NK-92 (cell line): ENCODE measurements around the gene TAPT1.

Experiments used
- DNase-seq: peaks from one replicate; lab custom pipeline; 2025; ENCODE audit not compliant: unreplicated experiment; lab: John Stamatoyannopoulos, UW

TAPT1 gene

DNA sequence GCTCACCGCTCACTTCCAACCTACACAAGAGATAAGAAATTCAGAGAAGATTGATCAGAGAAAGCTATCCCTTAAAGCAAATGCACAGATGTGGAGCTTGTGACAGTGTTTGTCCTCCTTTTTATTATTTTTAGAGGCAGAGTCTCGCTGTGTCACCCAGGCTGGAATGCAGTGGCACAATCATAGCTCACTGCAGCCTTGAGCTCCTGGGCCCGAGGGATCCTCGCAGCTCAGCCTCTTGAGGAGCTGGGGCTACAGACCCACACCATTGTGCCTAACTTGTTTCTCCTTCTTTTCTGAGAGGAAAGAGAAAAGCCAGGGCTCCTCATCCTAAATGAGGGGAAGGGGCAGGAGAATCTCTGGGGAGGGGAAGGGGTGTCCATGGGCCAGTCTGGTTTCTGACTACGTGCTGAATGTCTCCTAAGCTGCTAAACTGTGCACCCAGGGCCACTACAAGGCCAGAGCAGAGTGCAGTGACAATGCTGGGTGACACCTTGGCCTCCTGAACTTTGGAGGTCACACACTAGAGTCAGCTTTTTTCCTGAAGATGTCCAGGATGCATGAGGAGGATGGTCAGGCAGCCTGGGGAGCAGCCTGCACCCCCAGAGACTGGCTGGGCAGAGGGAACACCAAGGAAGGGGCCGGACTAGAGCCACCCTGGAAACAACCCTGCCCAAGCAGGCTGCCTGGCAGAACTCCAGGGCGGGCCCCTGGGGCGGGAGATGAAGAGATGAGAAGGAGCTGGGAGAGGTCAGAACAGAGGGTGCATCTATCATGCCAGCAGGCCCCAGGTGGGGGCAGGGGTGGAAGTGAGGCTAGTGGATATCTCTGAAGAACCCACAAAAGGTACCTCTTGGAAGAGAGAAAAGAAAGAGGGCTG lies 87.0 kb downstream of the TAPT1 start:
- no peak for DNase-seq

- DNase-seq, result no peak
Observed at GRCh38 chr4:16136827-16137226, 89.4 kb downstream of the TAPT1 start.

GRCh38 chr4:16136311-16136710 lies 90.0 kb downstream of the TAPT1 start:
- no peak for DNase-seq

DNA sequence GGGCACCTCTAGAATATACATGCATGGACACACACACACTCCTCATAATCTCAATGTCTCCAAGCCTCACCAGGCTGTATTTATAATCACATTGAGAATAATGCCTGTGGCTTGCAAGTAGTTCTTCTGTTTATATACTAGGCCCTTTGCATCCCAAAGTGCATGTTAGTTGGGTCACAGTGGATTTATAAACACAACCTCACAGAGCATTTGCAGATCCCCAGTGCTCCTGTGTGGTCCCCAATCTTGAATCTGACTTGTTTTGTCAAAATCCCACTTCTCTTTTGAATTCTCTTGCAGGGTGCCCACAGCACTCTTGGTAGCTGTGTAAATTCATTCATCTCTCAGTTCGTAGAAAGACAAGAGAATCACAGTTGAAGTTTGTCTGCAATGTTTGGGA lies 92.9 kb downstream of the TAPT1 start:
- DNase-seq, result no peak

- DNase-seq, result no peak
Observed at GRCh38 chr4:16131293-16131692, 95.0 kb downstream of the TAPT1 start.

DNA sequence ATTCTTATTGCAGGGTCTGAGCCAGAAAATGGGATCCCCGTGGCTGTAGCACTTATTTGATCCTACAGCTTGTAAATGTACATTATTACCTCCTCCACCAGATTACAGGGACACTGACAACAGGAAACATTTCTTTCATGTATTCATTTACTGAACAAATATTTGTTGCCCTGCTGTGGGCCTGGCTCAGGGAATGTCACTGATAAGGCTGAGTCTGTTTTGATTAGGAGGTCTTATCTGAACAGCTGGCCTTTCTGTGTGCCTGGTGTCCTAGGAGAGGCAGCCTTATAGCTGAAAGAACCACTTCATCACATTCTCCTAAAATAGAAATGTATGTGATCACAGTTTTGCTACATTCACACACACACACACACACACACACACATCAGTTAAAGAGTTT lies 96.9 kb downstream of the TAPT1 start:
- no peak for DNase-seq

DNA sequence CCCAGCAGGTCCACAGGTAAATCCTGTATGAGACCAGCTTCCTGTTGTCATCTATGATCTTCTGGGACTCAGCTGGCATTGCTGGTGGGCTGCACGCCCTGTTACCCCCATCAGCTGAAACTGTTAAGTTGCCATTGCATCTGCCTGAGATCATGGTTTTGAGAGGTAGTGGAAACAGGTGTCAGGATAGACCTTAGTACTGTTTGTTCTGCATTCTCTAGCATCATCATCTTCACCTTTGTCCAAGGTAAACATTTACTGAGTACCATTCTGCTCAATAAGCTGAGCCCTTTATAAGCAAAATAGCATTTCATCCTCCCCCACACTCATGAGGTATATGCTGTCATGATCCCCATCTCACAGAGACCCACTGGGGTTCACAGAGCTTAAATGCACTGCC lies 99.6 kb downstream of the TAPT1 start:
- no peak for DNase-seq

DNA sequence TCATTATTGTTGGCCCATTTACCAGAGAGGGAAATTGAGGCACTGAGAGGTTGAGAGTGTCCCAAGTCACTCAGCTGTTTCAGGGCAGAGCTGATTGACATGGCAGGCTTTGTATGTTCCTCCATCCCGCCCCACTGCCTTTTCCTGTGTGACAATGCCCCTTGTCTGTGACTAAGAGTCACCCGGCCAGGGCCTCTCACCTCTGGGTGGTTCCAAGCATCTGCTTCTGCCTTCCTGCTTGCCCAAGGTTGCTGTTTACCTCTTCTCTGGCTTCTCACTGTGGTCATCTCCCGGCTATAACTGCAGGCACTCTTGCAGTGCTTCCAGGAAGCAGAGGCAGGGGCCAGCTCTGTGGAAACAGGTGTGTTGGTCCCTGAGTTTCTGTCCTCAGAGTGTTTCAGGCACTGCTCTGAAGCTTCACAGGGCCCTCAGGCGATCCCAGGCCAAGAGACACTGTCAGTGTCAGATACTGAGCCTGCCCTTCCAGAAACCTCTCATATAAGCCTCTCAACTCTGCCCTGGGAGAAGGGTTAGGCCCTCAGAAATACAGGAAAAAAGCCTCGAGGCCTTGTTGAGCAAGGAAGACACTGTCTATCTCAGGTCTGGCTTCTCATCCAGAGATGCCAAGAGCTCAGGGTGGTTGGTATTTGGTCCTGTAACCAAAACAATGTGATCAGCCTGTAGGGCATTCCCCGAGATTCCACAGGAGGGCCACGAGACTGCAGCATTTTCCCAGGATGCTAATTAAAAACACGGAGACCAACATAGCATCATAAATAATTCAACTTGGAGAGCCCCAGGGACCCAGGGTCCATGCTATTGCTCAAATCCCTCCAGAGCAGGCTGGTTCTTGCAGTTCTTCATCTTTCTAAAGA lies 100.5 kb downstream of the TAPT1 start:
- no peak for DNase-seq

GRCh38 chr4:16124232-16124631 lies 102.0 kb downstream of the TAPT1 start:
- DNase-seq, result no peak

- no peak for DNase-seq
Observed at GRCh38 chr4:16123356-16124084, 102.8 kb downstream of the TAPT1 start.

DNA sequence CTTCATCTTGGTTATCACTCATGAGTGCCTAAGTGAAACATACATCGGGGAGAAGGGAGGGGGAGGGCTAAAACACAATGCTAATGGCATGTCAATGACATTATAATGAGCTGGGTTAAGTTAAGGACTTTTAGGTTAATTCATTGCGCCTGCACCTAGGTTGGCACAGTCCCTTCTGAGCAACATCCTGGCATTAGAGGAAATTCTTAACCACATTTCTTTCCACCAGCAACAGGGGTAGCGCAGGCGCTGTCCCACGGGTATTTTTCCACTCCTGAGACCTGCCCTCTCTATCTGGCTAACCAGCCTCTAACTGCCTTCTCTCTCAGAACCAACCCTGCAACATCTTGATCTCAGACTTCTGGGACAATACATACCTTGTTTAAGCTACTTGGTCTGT lies 103.5 kb downstream of the TAPT1 start:
- no peak for DNase-seq

- no peak for DNase-seq
Observed at GRCh38 chr4:16122308-16122711, 104.0 kb downstream of the TAPT1 start.

- no peak for DNase-seq
Observed at GRCh38 chr4:16120720-16121119, 105.6 kb downstream of the TAPT1 start.

DNA sequence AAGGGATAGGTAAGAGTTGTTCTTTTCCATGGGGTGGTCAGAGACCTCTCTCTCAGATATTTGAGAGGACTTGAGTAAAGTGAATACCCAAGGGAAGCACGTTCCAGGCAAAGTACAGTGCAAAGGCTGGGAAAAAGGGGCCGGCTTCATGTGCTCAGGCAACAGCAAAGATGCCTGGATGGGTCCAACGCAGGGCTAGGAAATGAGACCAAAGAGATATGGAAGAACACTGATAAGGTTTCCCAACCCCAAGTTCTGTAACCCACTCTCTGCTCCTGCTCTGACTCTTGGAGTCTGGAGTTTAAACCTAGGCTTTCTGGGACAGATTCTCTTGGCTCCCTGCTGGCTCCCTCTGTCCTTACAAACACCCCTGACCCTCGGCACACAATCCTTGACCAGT lies 106.3 kb downstream of the TAPT1 start:
- no peak for DNase-seq

DNA sequence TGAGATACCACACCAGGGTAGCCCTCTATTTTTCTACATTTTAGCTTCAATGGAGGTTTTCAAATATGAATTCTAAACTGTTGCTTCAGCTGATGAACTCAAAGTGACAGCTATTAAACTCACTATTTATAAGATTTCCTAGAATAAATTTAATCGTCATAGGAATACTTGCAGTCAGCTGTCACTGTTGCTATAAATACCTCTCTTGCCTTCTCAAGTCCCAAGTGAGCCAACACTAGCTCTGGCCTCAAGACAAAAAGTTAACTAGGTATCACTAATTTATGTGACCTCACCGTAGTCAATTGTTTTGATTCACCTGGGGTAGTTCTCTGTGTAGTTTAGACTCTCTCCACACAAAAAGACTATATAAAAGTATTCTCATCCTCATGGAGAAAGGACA lies 108.2 kb downstream of the TAPT1 start:
- no peak for DNase-seq

DNA sequence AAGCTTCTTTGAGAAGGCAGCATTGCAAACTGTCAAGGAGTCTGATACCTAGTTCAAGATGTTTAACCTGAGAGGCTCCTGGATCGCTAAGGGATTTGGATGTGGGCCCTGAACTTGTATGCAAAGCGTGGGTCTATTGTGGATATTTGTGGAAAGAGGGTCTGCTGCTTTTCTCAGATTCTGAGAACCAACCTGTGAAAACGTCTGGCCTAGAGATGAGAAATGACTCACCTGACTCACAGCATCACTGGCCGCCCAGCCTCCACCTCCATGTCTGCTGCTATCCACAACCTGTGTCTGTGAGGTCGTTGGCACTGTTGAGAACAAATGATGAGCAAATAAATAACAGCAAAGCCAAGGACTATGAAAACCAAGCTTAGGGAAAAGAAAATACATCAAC lies 109.1 kb downstream of the TAPT1 start:
- no peak for DNase-seq

GRCh38 chr4:16116493-16116990 lies 109.7 kb downstream of the TAPT1 start:
- no peak for DNase-seq

- no peak for DNase-seq
Observed at GRCh38 chr4:16116019-16116418, 110.3 kb downstream of the TAPT1 start.

GRCh38 chr4:16114546-16114945 lies 111.7 kb downstream of the TAPT1 start:
- DNase-seq, result no peak

DNA sequence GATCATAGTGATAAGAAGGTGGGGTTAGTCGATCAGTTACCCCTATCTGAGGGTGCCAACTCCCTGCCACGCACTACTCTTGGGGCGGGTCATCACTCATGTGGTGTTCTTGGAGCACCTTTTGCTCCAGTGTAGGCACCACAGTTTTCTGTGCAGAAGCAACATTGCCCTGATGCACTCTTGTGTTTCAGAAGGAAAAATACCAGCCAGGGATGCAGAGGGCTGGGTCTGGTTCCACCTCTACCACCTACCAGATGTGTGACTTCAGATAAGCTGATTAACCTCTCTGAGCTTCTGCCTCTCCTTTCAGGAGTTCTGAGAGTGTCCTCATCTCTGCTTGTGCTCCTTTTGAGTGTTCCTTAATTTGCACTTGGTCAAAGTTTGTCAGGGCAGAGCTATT lies 112.5 kb downstream of the TAPT1 start:
- no peak for DNase-seq

GRCh38 chr4:16111533-16111932 lies 114.7 kb downstream of the TAPT1 start:
- no peak for DNase-seq
